DMS53 treated with DMSO at 0.1 percent for 48 hours (cell line): ENCODE measurements around the gene ENTPD6.
"Not testable (repeated sequence)": the region's sequence is repeated elsewhere in the genome, so short reads cannot be mapped to it uniquely, and the experiment has no call there.

Source experiments
- DNase-seq: peaks from one replicate; lab custom pipeline; 2025; ENCODE audit not compliant: unreplicated experiment; lab: John Stamatoyannopoulos, UW

ENTPD6 gene

GRCh38 chr20:25240851-25241658 lies 45.5 kb downstream of the ENTPD6 start:
- not testable (repeated sequence) for DNase-seq

- not testable (repeated sequence) for DNase-seq
Observed at GRCh38 chr20:25241659-25241955, 46.1 kb downstream of the ENTPD6 start.

GRCh38 chr20:25242231-25242630 lies 46.7 kb downstream of the ENTPD6 start:
- no peak for DNase-seq

- no peak for DNase-seq
Observed at GRCh38 chr20:25243416-25243979, 48.0 kb downstream of the ENTPD6 start.

- no peak for DNase-seq
Observed at GRCh38 chr20:25244976-25245375, 49.5 kb downstream of the ENTPD6 start.

GRCh38 chr20:25245461-25245860 lies 49.9 kb downstream of the ENTPD6 start:
- no peak for DNase-seq

GRCh38 chr20:25246182-25246999 lies 50.9 kb downstream of the ENTPD6 start:
- DNase-seq = no peak

GRCh38 chr20:25247000-25247517 lies 51.5 kb downstream of the ENTPD6 start:
- peak; percentile 66 for DNase-seq

GRCh38 chr20:25247518-25247955 lies 52.0 kb downstream of the ENTPD6 start:
- peak; percentile 66 for DNase-seq

- peak; percentile 63 for DNase-seq
Observed at GRCh38 chr20:25247956-25248785, 52.7 kb downstream of the ENTPD6 start, which contains the start of gene PYGB. TSS of gene PYGB (plus strand) at chr20:25248085. CDS start at chr20:25248179, 94 bp downstream.

- peak; percentile 12 for DNase-seq
Observed at GRCh38 chr20:25248786-25249172, 53.3 kb downstream of the ENTPD6 start.

- DNase-seq = no peak
Observed at GRCh38 chr20:25249198-25249931, 53.9 kb downstream of the ENTPD6 start.

- no peak for DNase-seq
Observed at GRCh38 chr20:25250508-25250907, 55.0 kb downstream of the ENTPD6 start.

- no peak for DNase-seq
Observed at GRCh38 chr20:25251019-25251418, 55.5 kb downstream of the ENTPD6 start.

- no peak for DNase-seq
Observed at GRCh38 chr20:25251558-25251957, 56.0 kb downstream of the ENTPD6 start.

GRCh38 chr20:25252230-25252651 lies 56.7 kb downstream of the ENTPD6 start:
- no peak for DNase-seq

- no peak for DNase-seq
Observed at GRCh38 chr20:25252686-25253421, 57.3 kb downstream of the ENTPD6 start.

- no peak for DNase-seq
Observed at GRCh38 chr20:25253606-25254275, 58.2 kb downstream of the ENTPD6 start.

- DNase-seq = no peak
Observed at GRCh38 chr20:25254571-25254970, 59.1 kb downstream of the ENTPD6 start.
